Adrenal gland (tissue), 5 donors: ENCODE measurements around the gene BICD1.

Experiments used
- POLR2A ChIP-seq, 2 donors: fragments of 450-650 bp; IDR thresholded peaks; one replicate each; pipeline ENCODE4 v1.6.1; 2017; ENCODE audit warnings: antibody characterized with exemption in 2 of 2, mild to moderate bottlenecking in 2 of 2, moderate library complexity in 1 of 2
- TF ChIP-seq, protein P1 (sequence below), 6 experiments: fragments of 450-650 bp in 4 of 6; fragments of 200-600 bp in 2 of 6; sonication (generic) in 1 of 6; IDR thresholded peaks; 1 replicate in 5 of 6; 2 replicates in 1 of 6; pipeline versions ENCODE4 v1.5.1 to v1.8.0; 2016 to 2021; ENCODE audit warnings: antibody characterized with exemption in 6 of 6, mild to moderate bottlenecking in 2 of 6, moderate library complexity in 1 of 6
- donor health status: DM: no; HTN: no; CAD: no.

DNA sequence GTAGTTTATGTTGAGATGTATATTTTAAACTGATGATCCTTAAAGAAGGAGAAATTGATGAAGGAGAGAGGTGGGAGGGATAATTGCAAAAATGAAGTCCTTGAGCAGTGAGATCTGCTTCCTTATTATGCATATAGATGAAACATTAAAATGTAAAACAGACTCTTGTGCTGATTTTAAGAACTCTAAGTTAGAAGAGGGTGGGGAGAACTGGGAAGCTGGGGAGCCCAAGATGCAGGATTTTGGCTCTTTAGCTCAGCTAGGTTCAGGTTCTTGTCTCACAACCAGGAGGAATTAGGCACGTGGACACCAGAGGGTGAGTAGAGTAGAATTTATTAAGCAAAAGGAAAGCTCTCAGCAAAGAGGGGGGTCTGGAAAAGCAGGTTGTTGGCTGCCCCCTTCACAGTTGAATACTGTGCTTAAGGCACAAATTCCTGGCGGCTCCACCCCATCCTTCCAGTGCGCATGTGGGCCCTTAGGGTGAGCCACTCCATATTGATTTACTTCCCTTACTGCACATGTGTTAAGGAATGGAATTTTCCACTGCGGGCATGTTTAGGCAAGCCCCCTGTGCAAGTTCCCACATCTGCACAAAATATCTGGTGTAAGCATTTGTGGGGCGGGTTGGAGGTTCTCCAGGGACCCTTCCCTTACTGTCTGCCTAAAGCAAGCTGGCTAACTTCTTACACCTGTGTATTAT, 141.9 kb downstream of the BICD1 start:
- no peak for TF ChIP-seq POLR2A (IDR thresholded peaks at IDR 0.05)
- TF ChIP-seq, protein P1, sequence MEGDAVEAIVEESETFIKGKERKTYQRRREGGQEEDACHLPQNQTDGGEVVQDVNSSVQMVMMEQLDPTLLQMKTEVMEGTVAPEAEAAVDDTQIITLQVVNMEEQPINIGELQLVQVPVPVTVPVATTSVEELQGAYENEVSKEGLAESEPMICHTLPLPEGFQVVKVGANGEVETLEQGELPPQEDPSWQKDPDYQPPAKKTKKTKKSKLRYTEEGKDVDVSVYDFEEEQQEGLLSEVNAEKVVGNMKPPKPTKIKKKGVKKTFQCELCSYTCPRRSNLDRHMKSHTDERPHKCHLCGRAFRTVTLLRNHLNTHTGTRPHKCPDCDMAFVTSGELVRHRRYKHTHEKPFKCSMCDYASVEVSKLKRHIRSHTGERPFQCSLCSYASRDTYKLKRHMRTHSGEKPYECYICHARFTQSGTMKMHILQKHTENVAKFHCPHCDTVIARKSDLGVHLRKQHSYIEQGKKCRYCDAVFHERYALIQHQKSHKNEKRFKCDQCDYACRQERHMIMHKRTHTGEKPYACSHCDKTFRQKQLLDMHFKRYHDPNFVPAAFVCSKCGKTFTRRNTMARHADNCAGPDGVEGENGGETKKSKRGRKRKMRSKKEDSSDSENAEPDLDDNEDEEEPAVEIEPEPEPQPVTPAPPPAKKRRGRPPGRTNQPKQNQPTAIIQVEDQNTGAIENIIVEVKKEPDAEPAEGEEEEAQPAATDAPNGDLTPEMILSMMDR (IDR thresholded peaks at IDR 0.05) = no peak
